Activated CD8-positive, alpha-beta memory T cell treated with anti-CD3 and anti-CD28 coated beads for 4 hours (primary cell): Measurements from ENCODE around the gene YARS1.

Experiments used
- DNase-seq, 2 donors: peaks; one replicate each; pipeline ENCODE4 v3.0.0-alpha.2; 2020; ENCODE audit warnings: low read depth in 2 of 2

YARS1 gene

DNA sequence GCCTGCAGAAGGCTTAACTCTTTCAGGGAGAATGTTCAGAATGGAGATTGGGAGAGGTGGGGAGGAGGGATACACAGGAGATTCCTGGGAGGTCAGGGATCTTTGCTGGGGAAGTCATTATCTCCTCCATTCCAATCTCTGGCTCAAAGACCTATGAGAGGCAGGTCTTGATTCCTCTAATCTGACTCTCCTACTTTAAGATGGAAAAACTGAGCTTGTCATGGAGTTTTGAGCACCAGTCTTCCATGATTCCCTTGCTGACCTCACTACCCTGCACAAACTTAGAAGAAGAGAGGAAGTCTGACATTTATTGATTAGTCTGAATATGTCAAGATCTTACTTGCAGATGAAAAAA, 73.1 kb downstream of the YARS1 start:
- DNase-seq, result no peak

DNA sequence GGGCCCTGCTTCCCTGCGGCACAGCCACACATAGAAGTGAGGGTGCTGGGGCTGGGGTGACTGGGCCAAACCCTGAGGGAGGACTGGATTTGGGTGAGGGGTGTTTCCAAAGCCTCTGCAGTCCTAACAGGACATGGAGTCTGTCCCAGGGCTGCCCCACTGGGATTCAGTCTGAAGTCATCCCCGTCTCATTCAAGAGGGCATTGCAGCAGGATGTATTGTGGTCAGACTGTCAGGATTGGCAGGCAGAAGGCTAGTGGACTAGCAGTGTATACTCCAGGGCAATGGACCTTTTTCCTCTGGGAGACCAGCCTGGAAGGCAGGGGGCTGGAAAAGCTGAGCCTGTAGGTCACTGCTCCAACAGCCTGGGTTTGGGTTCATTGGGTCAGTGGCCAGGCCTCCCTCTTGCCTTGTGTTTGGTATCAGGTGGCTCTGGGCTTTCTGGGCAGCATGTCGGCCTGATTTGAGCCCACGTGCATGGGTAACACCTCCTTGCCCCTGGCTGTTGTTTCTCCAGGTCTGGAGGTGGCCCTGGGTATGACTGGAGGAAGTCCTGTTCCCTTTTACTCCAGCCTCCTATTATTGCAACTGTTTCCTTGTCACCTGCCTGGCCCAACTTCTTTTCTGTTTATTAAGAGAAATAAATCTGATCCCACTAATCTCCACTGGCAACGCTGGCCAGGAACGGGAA, 73.6 kb downstream of the YARS1 start:
- DNase-seq, result no peak

DNA sequence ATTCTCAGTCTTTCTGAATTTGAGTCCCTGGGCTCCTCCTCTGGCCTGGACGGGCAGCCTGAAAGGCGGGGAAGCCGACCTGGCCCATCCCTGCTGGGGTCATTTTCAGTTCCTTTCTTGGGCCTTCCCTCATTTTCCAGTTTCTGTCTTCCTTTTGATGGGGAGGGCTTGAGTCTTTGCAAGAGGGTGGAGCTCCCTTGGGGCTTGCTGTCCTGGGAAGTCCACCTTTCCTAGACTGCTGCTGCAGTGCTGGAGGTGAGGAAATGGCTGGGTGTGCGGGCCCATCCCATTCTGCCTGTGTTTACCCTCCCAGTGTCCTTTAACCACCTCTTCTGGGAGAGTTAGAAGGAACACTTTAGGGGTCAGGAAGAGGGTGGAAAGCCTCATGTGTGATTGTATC, 74.2 kb downstream of the YARS1 start:
- no peak for DNase-seq

DNA sequence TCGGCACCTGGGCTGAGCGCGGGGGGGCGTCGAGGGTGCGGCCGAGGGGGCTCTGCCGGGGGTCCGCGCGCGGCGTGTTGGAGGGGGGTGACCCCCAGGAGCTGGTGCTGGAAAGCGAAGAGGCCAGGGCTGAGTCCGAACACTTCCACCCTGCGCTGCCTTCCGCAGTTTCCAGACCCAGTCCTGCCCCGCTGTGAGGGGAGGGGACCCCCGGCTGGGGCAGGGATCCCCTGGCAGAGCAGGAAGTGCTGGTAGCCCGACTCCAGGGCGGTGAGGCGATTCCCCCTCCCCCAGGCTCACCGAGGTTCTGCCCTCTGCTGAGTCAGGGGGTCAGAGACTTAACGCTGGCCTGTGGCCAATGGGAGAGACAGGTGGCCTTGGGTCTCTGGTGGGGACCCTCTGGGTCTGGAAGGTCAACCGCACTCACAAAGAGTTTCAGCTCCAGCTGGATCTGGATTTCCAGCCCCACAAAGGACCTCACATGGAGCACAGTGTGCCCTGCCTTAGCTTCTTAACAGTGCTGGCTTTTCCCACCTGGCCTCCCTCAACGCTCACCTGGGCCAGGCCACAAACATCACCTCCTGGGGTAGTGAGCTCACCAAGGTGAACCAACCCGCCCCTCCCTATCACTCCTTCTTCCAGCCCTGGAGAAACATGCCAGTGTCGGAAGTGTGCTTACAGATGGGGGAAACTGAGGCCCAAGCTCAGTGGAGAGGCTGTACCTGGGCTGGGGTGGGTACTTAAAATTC, 74.8 kb downstream of the YARS1 start:
- DNase-seq, result no peak

DNA sequence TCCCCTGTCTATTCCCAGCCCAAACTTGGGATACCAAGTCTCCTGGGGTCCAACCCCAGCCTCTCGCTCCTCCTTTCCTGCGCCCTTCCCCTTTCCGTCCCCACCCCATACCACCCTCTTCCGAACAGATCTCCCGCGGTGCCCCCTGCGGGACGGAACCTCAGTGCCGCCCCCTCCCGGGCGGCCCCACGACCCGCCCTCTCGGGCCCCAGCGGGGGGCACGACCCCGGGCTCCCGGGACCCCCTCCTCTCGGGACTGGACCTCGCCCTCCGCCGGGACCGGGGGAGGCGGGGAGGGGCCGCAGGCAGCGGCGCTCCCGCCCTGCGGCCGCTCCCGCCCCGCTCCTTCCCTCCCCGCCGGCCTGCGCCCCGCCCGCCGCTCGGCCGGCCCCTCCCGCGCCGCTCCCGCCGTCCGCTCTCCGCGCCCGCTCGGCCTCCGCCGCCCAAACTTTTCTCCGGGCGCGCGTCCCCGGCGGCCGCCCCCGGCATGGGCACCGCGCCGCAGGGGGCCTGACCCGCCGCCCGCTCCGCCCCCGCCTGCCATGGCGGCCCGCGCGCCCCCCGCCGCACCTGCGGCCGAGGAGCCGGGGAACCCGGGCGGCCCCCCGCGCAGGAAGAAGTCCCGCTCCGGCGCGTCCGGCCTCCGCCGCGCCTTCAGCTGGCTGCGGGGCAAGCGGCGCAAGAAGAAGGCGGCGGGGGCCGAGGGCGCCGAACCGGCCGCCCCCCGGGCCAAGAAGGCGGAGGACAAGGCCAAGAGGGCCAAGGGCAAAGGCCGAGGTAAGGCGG, 75.6 kb downstream of the YARS1 start:
- DNase-seq, result no peak

DNA sequence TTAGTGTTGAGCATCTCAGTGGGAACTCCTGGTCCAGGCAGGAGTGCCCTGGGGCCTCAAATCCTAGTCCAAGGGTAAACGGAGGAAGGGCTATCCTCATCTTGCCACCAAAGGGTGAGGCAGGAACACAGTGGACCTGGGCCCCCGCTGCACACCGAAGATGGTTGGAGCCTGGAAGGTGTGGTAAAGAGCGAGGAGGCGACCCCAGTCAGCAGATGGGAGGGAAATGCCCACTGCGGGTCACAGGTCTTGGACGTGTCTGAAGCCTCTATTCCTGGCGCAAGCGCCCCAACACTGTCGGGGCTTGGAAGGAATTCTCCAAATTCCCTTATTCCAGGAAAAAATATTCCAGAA, 76.1 kb downstream of the YARS1 start:
- DNase-seq, result no peak

DNA sequence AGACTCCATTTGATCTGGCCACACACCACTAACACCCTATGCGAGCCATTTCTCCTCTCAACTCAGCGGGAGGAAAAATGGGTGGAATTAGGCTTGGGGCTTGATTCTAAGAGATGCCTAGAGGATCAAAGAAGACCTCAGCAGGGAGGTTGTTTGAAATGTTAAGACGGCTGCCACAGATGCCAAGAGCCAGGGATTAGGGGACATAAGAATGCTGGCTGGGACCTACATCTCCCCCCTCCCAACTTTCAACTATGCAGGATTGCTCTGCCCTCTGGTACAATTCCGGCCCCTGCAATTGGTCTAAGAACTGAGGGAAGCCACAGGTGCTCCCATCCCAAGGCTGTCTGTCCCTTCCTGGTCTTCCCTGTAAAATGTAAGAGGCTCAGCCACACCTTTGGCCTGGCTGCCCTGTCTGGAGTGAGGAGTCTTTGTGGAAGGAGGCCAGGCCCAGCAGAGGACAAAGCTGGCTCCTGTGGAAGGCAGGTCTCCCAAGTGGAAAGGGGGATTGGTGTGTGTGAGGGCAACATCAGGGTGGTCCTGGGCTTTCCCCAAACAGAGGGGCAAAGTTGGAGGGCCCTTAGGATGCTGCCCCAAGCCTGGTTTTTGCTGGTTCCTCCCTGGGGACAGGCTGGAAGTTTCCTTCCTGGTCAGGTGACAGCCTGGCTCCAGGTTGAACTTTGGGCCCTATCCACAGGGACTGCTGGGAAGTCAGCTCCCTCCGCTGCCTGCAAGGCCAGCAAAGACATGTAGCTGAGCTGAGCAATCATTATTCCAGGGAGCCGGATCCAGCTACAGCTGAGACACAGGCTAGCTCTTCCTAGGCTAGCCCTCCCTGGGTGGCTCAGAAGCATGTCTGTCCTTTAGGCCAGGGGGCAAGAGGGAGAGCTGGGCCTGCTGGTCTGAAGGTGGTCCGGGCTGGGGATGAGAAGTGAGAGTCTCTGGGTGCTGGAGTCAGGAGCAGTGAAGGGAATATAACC, 80.1 kb downstream of the YARS1 start:
- no peak for DNase-seq

DNA sequence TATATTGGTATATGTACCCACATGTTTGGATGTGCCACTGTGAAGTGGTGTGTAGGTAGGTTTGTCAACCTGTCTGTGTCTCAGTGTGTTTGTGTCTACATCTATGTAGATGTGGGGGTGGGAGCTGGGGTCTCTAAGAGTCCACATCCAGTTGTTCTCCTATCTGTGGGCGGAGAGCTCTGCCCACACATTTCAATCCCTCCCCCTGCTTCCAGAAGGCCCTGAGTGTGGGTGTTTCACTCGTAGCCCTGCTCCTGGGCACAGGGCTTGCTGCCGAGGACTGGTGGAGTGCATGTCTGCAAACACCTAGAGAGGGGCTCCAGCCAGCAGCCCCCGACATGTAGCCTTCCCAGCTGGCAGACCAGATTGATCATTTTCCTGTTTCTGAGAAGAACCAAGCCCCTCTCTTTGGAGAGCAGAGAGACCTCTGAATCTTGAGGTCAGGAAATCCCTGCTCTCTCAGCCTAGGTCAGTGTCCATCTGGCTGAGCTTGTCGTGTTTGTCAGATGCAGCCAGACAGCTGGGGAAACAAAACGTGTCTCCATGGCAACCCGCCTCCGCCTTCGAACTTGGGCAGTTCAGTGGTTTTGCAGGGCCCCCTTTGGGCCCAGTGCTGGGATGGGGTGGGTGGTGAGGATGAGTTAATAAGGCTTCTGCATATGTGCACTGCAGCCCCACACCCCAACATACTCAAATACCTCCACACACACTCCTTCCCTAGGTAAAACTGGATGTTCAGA, 83.4 kb downstream of the YARS1 start:
- no peak for DNase-seq

DNA sequence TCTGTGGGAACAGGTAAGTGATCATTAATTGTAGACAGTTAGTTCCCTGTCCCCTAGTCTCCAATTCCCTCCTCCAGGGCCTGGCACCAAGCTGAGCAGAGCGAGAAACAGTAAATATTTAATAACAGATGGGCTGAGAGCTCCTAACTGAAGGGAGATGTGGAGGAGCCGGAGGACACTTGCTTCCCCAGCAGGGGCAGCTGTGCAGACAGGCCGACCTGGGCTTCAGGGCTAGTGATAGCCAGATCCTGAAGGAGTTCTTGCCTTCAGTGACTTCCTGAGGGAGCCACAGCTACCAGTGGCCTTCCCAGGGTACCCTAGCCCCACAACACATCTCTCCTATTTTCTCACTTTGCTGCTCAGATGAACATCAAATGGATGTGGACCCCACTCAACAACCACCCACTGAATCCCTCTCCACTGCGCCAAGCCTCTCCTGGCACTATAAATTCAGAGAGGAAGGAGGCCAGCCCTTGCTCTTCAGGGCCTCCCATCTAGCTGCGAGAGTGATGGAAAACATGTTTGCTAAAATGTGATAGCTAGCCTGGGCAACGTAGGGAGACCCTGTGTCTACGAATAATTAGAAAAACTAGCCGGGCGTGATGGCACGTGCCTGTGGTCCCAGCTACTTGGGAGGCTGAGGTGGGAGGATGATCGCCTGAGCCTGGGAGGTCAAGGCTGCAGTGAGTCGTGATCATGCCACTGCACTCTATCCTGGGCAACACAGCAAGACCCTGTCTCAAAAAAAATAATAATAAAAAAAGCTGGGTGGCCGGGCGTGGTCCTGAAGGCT, 87.7 kb downstream of the YARS1 start:
- DNase-seq, result no peak

DNA sequence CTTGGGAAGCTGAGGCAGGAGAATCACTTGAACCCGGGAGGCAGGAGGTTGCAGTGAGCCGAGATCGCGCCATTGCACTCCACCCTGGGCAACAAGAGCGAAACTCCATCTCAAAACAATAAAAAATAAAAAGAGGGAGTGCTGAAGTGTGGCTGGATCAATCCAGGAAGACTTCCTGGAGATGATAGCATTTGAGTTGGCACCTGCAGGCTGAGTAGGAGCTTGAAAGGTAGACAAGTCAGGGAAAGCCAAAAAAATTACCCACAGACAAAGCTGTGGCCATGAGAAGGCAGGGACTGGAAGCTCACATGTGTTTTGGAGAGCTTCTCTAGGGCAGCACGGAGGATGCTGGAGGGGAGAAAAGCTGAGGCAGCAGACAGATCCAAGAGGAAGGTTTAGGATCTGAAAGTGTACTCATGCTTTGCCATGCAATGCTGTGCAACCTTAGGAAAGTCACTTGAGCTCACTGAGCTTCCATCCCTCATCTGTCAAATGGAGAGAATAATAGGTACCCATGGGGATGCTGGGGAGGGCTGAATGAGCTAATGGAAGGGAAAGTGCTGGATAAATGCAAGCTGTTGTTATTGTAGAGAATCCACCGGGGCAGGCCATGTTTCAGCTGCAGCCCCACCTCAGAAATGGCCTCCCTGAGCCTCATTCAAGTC, 88.6 kb downstream of the YARS1 start:
- DNase-seq, result no peak

DNA sequence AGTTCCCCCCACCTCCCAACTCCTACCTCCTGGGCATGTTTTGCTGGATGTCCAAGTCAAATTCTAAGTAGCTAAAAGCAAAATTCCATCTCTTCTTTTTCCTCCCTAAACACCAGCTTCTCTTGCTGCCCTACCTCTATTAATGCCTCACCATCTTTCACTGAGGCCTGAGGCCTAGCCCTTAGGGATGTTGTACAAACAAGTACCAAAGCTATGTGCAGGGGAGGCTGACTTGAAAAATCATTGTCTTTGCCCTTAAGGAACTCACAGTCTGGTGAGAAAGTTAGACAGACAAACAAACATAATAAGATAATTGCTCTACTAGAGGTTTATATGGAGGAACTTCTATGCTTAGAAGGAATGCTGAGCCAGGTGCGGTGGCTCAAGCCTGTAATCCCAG, 89.3 kb downstream of the YARS1 start:
- no peak for DNase-seq

DNA sequence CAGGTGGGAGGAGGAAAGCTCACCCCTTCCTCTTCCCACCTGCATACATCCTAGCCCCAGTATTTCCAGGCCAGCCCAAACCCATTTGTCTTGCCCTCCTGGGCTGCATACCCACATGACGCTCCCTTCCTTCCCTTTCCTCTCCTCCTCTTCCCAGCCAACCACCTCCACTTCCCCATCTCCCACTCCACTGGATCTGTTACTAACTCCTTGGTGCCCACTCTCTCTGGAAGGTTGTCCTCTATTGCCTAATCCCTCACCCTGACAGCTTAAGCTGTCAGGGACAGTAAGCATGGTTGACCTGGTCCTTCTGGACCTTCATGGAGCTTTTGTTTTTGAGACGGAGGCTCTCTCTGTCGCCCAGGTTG, 91.6 kb downstream of the YARS1 start:
- no peak for DNase-seq
